ENCODE data around the gene CYB5D1. TPM values are rescaled to one million over a fixed set of nuclear protein-coding genes. Genes with fewer than 3 reads are reported as not detected.
A peak's percentile ranks its signal among the peaks of the same experiment; 100 is the strongest.

The CYB5D1 gene
- total RNA-seq, 1 donor from 2014 or later, result 9.0 TPM

GRCh38 chr17:7831233-7831632 is 26.6 kb upstream of the CYB5D1 start:
- Histone ChIP-seq H3K27me3 (ENCODE audit: control insufficient read depth, insufficient read depth, low read length) (peaks cover 1% of the 10 kb centered on the region), H3K4me3 (ENCODE audit: low read depth, low read length) (no peak overlapping the region), H3K36me3 (ENCODE audit: control insufficient read depth, insufficient read depth, low read length) (no peaks in the 10 kb centered on the region)
- FAIRE-seq (no peak), DNase-seq (ENCODE audit: low read depth) (no peak)
- no peak for TF ChIP-seq CTCF (IDR thresholded peaks at IDR 0.05; ENCODE audit: insufficient read depth, low read length, severe bottlenecking)

- no peak for TF ChIP-seq CTCF (IDR thresholded peaks at IDR 0.05; ENCODE audit: insufficient read depth, low read length, severe bottlenecking)
- Histone ChIP-seq H3K27me3 (ENCODE audit: control insufficient read depth, insufficient read depth, low read length) (peaks cover 1% of the 10 kb centered on the region), H3K4me3 (ENCODE audit: low read depth, low read length) (no peak overlapping the region), H3K36me3 (ENCODE audit: control insufficient read depth, insufficient read depth, low read length) (no peaks in the 10 kb centered on the region)
- FAIRE-seq, result no peak
- no peak for DNase-seq (ENCODE audit: low read depth)
These were observed 25.4 kb upstream of the CYB5D1 start for GRCh38 chr17:7832431-7832830.

- peak overlapping the region; percentile 79 for H3K4me3 ChIP-seq (ENCODE audit: low read depth, low read length)
- TF ChIP-seq CTCF (IDR thresholded peaks at IDR 0.05; ENCODE audit: insufficient read depth, low read length, severe bottlenecking), result no peak
- no peaks in the 10 kb centered on the region for H3K36me3 ChIP-seq (ENCODE audit: control insufficient read depth, insufficient read depth, low read length)
- DNase-seq (ENCODE audit: low read depth), result no peak
- peaks cover 1% of the 10 kb centered on the region for H3K27me3 ChIP-seq (ENCODE audit: control insufficient read depth, insufficient read depth, low read length)
- no peak for FAIRE-seq
These were observed 24.6 kb upstream of the CYB5D1 start for GRCh38 chr17:7833011-7833794.

- no peak for TF ChIP-seq CTCF (IDR thresholded peaks at IDR 0.05; ENCODE audit: insufficient read depth, low read length, severe bottlenecking)
- peak; percentile 72 for FAIRE-seq
- peak; percentile 86 for DNase-seq (ENCODE audit: low read depth)
- Histone ChIP-seq H3K36me3 (ENCODE audit: control insufficient read depth, insufficient read depth, low read length) (no peaks in the 10 kb centered on the region), H3K27me3 (ENCODE audit: control insufficient read depth, insufficient read depth, low read length) (peaks cover 1% of the 10 kb centered on the region), H3K4me3 (ENCODE audit: low read depth, low read length) (peak within 1 kb of the TSS; percentile 79)
These were observed 23.8 kb upstream of the CYB5D1 start, which contains the start of gene KDM6B for GRCh38 chr17:7833795-7834541. Gene KDM6B, plus strand, starts transcription at chr17:7834217. Its CDS starts 11,338 bp downstream, at chr17:7845555.

GRCh38 chr17:7834542-7834956 is 23.3 kb upstream of the CYB5D1 start:
- DNase-seq (ENCODE audit: low read depth), result peak; percentile 40
- Histone ChIP-seq H3K27me3 (ENCODE audit: control insufficient read depth, insufficient read depth, low read length) (peaks cover 1% of the 10 kb centered on the region), H3K36me3 (ENCODE audit: control insufficient read depth, insufficient read depth, low read length) (peaks cover 1% of the 10 kb centered on the region), H3K4me3 (ENCODE audit: low read depth, low read length) (peak overlapping the region; percentile 79)
- FAIRE-seq, result no peak
- TF ChIP-seq CTCF (IDR thresholded peaks at IDR 0.05; ENCODE audit: insufficient read depth, low read length, severe bottlenecking), result no peak

All from bronchial epithelial cell (primary cell).